EH (cell line): ENCODE results near the gene PSD4.

Experiments
- DNase-seq: peaks from one replicate; pipeline ENCODE4 v3.0.0-alpha.2; 2015; ENCODE audit warnings: low read depth

PSD4 gene

DNA sequence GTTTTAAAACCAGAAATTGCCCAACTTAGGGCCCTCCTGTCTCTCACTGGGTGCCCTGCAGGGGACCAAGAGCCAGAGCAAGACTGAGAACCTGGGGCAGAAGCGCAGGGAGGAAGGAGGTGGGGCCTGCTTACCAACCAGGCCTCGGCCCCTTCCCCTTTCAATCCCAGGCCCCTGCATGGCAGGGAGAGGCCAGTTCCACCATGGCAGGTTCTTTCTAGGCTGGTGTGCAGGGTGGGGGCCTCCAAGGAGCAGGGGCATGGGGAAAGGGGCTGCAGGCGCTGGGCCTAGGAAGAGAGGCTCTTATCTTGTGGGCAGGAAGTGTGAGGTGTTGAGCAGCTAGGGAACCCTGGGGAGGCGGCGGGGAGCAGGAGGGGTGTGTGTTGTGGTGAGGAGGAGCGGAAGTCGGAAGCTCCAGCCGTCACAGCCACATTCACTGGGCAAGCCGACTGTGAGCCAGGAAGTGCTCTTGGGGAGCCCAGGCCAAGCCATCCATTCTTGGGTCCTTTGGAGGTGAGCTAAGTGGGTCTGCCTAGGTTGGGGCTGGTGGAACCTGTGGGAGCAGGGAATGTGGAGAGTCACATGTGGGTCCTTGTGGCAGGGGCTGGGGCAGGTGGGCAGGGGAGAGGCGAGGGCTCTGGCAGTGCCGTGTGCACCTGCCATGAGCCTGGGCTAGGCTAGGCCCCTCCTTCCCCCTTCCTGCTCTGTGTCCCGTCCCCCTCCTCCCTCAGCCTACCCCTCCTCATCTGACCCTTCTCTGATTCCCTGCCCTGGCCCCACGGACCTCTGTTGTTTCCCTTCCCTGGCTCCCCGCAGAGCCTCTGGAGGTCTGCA lies at the start of gene PSD4:
Gene PSD4 (plus strand): TSS at position 430 of the 834 bp plus-strand sequence. CDS start 8,486 bp downstream, outside the sequence.
- DNase-seq, result no peak

DNA sequence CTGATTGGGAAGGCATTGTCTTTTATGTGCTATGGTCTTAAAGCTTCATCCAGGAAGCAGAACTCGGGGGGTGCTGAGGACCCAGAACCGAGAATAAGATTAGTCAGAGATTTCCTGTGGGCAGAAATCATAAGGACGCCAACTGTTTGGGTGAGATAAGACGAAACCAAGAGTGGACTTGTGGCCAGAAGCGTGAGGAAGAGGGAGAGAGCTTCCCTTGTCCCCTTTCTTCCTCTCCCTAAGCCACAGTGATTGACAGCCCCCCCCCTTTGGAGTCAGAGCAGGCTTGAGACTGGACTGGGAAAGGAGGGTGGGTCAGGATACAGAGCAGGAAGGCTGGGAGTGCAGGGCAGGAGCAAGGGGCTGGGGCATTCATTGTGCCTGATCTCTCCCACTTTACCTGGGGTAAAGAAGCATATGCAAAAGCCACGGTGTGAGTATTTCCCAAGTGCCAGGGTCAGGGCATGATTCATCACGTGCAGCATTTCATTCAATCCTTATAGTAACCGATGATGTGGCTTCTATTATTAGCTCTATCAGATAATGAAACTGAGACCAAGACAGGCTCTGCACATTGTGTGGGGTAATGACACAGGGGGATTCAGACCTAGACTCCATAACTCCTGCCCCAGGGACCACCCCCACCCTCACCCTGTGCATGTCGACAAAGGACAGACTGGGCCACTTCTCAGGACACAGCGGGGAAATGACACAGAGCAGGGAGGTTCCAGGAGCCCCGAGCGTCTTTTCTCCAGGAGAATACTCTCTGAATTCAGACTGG lies 49.4 kb upstream of the PSD4 start:
- DNase-seq, result peak; percentile 74

- DNase-seq, result peak; percentile 72
Observed at GRCh38 chr2:113124984-113125855, 48.6 kb upstream of the PSD4 start.

DNA sequence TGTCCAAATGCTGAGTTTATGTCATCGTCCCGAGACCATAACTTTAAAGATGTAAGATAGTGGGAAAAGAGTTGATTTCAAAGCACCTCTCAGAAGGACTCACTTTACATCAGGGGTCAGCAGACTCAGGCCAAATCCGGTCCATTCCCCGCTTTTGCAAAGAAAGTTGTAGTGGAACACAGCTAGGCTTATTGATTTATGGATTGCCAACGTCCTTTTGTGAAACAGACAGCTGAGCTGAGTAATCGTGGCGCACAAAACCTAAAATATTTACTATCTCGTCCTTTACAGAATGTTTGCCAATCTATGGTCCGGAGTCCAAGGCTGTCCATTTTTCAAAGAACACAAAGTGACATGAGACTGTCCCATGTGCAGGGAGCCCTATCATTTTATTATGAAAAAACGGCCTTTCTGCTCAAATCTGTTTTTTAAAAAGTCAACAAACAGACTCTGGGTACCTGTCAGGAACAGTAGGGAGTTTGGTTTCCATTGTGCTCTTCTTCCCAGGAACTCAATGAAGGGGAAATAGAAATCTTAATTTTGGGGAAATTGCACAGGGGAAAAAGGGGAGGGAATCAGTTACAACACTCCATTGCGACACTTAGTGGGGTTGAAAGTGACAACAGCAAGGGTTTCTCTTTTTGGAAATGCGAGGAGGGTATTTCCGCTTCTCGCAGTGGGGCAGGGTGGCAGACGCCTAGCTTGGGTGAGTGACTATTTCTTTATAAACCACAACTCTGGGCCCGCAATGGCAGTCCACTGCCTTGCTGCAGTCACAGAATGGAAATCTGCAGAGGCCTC lies 46.7 kb upstream of the PSD4 start, which contains the start of gene IL1RN:
Gene IL1RN (plus strand): TSS at position 754 of the 801 bp plus-strand sequence. CDS start 27 bp downstream, at position 781.
- DNase-seq, result no peak

GRCh38 chr2:113127646-113128570 lies 45.9 kb upstream of the PSD4 start:
- DNase-seq, result no peak

GRCh38 chr2:113129519-113130078 lies 44.2 kb upstream of the PSD4 start:
- DNase-seq, result no peak

GRCh38 chr2:113131352-113132185 lies 42.2 kb upstream of the PSD4 start:
- DNase-seq, result no peak

DNA sequence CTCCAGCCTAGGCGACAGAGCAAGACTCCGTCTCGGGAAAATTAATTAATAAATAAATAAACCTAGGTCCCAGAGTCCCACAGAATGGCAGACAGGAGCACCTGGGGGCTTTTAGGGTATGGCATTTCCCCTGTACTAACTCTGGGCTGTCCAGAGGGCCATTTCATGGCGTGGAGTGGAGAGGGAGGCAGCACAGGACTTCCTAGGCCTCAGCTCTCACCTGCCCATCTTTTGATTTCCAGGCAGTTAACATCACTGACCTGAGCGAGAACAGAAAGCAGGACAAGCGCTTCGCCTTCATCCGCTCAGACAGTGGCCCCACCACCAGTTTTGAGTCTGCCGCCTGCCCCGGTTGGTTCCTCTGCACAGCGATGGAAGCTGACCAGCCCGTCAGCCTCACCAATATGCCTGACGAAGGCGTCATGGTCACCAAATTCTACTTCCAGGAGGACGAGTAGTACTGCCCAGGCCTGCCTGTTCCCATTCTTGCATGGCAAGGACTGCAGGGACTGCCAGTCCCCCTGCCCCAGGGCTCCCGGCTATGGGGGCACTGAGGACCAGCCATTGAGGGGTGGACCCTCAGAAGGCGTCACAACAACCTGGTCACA lies 41.3 kb upstream of the PSD4 start:
- DNase-seq, result no peak

DNA sequence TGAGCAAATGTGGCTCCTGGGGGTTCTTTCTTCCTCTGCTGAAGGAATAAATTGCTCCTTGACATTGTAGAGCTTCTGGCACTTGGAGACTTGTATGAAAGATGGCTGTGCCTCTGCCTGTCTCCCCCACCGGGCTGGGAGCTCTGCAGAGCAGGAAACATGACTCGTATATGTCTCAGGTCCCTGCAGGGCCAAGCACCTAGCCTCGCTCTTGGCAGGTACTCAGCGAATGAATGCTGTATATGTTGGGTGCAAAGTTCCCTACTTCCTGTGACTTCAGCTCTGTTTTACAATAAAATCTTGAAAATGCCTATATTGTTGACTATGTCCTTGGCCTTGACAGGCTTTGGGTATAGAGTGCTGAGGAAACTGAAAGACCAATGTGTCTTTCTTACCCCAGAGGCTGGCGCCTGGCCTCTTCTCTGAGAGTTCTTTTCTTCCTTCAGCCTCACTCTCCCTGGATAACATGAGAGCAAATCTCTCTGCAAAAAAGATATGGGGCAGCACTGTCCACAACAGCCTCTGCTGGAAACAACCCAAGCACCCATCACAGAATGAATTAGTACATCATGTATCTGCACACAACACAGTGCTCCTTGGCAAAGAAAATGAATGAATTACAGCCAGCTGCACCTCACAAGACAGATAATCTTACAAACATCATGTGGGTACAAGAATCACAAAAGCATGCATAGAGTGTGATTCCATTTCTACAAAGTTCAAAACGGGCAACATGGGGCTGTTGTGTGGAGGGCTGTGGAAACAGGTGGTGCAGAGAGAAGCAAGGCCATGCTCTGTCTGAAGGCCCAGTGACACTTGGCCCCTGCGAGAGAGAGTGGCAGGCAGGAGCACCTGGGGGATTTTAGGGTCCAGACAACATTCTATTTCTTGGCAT lies 39.8 kb upstream of the PSD4 start:
- no peak for DNase-seq

DNA sequence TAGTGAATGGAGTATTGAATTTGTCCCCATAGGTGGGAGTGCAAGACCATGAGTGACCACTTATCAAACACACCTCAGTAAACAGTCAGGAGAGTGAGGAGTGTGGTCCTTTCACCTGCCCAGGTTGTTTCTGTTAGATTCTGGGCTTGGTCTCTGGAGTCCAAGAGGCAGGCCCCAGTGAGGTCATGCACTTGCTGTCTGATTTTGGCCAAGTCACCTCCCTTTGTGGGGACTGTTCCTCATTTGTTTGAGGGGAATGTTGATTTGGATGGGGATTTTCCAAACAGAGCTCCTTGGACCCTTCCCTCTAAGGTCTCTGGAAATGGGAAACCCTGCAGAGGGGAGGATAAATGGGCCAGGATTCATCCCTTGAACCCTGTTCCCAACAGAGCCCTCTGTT lies 39.1 kb upstream of the PSD4 start:
- no peak for DNase-seq

DNA sequence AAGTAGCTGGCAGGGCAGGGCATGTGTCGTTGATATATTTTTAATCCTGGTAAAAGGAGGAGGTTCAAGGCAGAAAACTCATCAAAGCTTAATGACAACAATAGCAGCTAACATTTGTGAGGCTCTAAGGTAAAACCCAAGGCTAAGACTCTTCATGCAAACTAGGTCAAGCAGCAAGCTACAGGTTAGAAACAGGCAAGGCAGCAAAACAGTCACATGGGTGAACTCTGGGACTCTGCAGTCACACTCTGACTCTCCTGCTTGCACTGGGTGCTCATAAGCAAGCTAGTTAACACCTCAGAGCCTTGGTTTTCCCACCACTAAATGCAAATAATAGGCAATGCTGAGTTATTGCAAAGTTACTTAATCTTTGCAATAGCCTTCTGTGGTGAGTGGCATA lies 38.5 kb upstream of the PSD4 start:
- no peak for DNase-seq

- DNase-seq, result peak; percentile 55
Observed at GRCh38 chr2:113136828-113137775, 36.7 kb upstream of the PSD4 start.

- DNase-seq, result no peak
Observed at GRCh38 chr2:113137827-113138226, 35.9 kb upstream of the PSD4 start.

GRCh38 chr2:113138428-113139322 lies 35.1 kb upstream of the PSD4 start:
- peak; percentile 67 for DNase-seq

DNA sequence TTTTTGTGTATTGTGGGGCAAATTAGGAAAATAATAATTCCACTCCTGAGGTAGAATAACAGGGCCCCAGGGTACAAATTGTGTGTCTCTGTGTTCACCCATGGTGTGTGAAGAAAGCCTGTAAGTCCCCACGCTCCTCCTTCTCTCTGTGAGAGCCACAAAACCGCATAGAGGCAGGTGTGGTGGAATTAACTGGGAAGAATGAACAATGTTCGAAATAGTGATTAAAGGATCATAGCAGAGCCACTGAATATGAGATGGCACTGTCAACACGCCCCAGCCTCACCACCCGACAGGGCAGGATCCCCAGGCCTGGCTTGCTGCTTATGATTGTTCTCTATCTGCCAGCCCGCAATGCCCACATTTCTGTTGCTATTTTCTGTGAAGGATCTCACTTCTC lies 32.3 kb upstream of the PSD4 start:
- DNase-seq, result no peak
